Spinal cord (tissue), 10 donors: ENCODE measurements around the gene SFMBT1. TPM values are rescaled to one million over a fixed set of nuclear protein-coding genes. Genes with fewer than 3 reads are reported as not detected.

Source experiments
- DNase-seq, 6 donors: peaks; one replicate each; pipeline versions ENCODE4 v3.0.0 to v3.0.0-alpha.2; 2013 to 2015; ENCODE audit warnings: low spot score in 6 of 6, low read depth in 4 of 6
- H3K27ac ChIP-seq: one replicate; pipeline ENCODE4 v1.5.1; 2013; ENCODE audit warnings: low read depth, low read length, control low read depth
- H3K27me3 ChIP-seq: one replicate; pipeline ENCODE4 v1.6.1; 2013; ENCODE audit warnings: low read length; ENCODE audit not compliant: control insufficient read depth, insufficient read depth
- H3K36me3 ChIP-seq: one replicate; pipeline ENCODE4 v1.6.1; 2013; ENCODE audit warnings: low read length; ENCODE audit not compliant: control insufficient read depth, insufficient read depth
- H3K4me1 ChIP-seq: one replicate; pipeline ENCODE4 v1.6.1; 2013; ENCODE audit warnings: low read length; ENCODE audit not compliant: control insufficient read depth, insufficient read depth
- H3K4me3 ChIP-seq: one replicate; pipeline ENCODE4 v1.5.1; 2013; ENCODE audit warnings: low read depth, low read length, control low read depth
- H3K9me3 ChIP-seq: one replicate; pipeline ENCODE4 v1.6.1; 2013; ENCODE audit warnings: low read length; ENCODE audit not compliant: control insufficient read depth, insufficient read depth
- WGBS: methylation state at CpG from one replicate; pipeline ENCODE4 v1.1.5; 2013; ENCODE audit warnings: missing lambda C conversion rate; ENCODE audit not compliant: insufficient coverage; 5-methylcytosine and 5-hydroxymethylcytosine counted together
- polyA plus RNA-seq, 2 donors: library from polyadenylated mRNA; unstranded; fragments of 120-200 nt; gene quantifications; one replicate each; pipeline ENCODE4 v1.2.1, GENCODE V29; 2013; ENCODE audit not compliant: insufficient read length in 2 of 2
- total RNA-seq, 2 donors: library from RNA; depleted of rRNA in 1 of 2; stranded (reverse); fragments of 120-200 nt in 1 of 2; fragments of >200 nt in 1 of 2; gene quantifications; one replicate each; pipeline versions ENCODE4 v1.2.3 to v1.2.4, GENCODE V29; 2013 to 2014
- donor health status: healthy.

The SFMBT1 gene
- total and polyA plus RNA-seq, 4 donors, result 10.0 to 16.9 (median 12.9) TPM

- 72% methylated on average over 3 of the region's 8 CpGs for WGBS
- no peak overlapping the region for H3K27ac ChIP-seq
- no peak overlapping the region for H3K4me3 ChIP-seq
- peaks cover 6% of the 10 kb centered on the region for H3K36me3 ChIP-seq
- no peaks in the 10 kb centered on the region for H3K9me3 ChIP-seq
- no peaks in the 10 kb centered on the region for H3K27me3 ChIP-seq
- peaks cover 4% of the 10 kb centered on the region for H3K4me1 ChIP-seq
- peak in 2 of 6 donors; percentile 34 to 43 for DNase-seq
Measured at GRCh38 chr3:52873433-52874159, 172.3 kb downstream of the SFMBT1 start.

- H3K27ac ChIP-seq, result no peak overlapping the region
- peaks cover 4% of the 10 kb centered on the region for H3K4me1 ChIP-seq
- no peaks in the 10 kb centered on the region for H3K27me3 ChIP-seq
- no peak overlapping the region for H3K4me3 ChIP-seq
- peaks cover 10% of the 10 kb centered on the region for H3K36me3 ChIP-seq
- no peaks in the 10 kb centered on the region for H3K9me3 ChIP-seq
- DNase-seq, result no peak
- WGBS, result no CpG with 5 or more reads among the region's 3 CpGs
Measured at GRCh38 chr3:52872245-52872644, 173.6 kb downstream of the SFMBT1 start.

- 81% methylated on average over 9 of the region's 9 CpGs for WGBS
- Histone ChIP-seq H3K27ac (no peak overlapping the region), H3K4me3 (no peak overlapping the region), H3K27me3 (no peaks in the 10 kb centered on the region), H3K4me1 (peaks cover 4% of the 10 kb centered on the region), H3K36me3 (peaks cover 10% of the 10 kb centered on the region), H3K9me3 (no peaks in the 10 kb centered on the region)
- no peak for DNase-seq
Measured at GRCh38 chr3:52871761-52872160, 174.1 kb downstream of the SFMBT1 start.

- 97% methylated on average over 10 of the region's 10 CpGs for WGBS
- Histone ChIP-seq H3K9me3 (no peaks in the 10 kb centered on the region), H3K4me3 (no peak overlapping the region), H3K27ac (no peak overlapping the region), H3K36me3 (peaks cover 13% of the 10 kb centered on the region), H3K27me3 (no peaks in the 10 kb centered on the region), H3K4me1 (peaks cover 4% of the 10 kb centered on the region)
- DNase-seq, result no peak
Measured at GRCh38 chr3:52870471-52870870, 175.4 kb downstream of the SFMBT1 start.

GRCh38 chr3:52866427-52866826 lies 179.4 kb downstream of the SFMBT1 start:
- Histone ChIP-seq H3K4me3 (no peak overlapping the region), H3K27ac (no peak overlapping the region), H3K27me3 (no peaks in the 10 kb centered on the region), H3K36me3 (peaks cover 16% of the 10 kb centered on the region), H3K4me1 (no peaks in the 10 kb centered on the region), H3K9me3 (peaks cover 3% of the 10 kb centered on the region)
- no peak for DNase-seq
- WGBS, result 97% methylated on average over 12 of the region's 12 CpGs

- H3K4me1 ChIP-seq, result no peaks in the 10 kb centered on the region
- DNase-seq, result no peak
- H3K4me3 ChIP-seq, result no peak overlapping the region
- H3K9me3 ChIP-seq, result peaks cover 3% of the 10 kb centered on the region
- H3K27ac ChIP-seq, result no peak overlapping the region
- no peaks in the 10 kb centered on the region for H3K27me3 ChIP-seq
- peaks cover 18% of the 10 kb centered on the region for H3K36me3 ChIP-seq
- 97% methylated on average over 13 of the region's 13 CpGs for WGBS
Measured at GRCh38 chr3:52865994-52866393, 179.9 kb downstream of the SFMBT1 start.

GRCh38 chr3:52860424-52860768 lies 185.5 kb downstream of the SFMBT1 start:
- H3K27ac ChIP-seq, result no peak overlapping the region
- peak in 1 of 6 donors; percentile 5 for DNase-seq

GRCh38 chr3:52859686-52860423 lies 186.0 kb downstream of the SFMBT1 start:
- H3K36me3 ChIP-seq, result peaks cover 11% of the 10 kb centered on the region
- no peak overlapping the region for H3K27ac ChIP-seq
- H3K4me1 ChIP-seq, result no peaks in the 10 kb centered on the region
- DNase-seq, result no peak
- peaks cover 3% of the 10 kb centered on the region for H3K9me3 ChIP-seq
- no peaks in the 10 kb centered on the region for H3K27me3 ChIP-seq
- 80% methylated on average over 6 of the region's 8 CpGs for WGBS
- no peak overlapping the region for H3K4me3 ChIP-seq

More at GRCh38 chr3:52860424-52860768, 185.5 kb downstream of the SFMBT1 start:
- Histone ChIP-seq H3K9me3 (peaks cover 3% of the 10 kb centered on the region), H3K27me3 (no peaks in the 10 kb centered on the region), H3K4me1 (no peaks in the 10 kb centered on the region), H3K36me3 (peaks cover 11% of the 10 kb centered on the region), H3K4me3 (no peak overlapping the region)
- WGBS, result 62% methylated on average over 6 of the region's 8 CpGs

GRCh38 chr3:52857864-52858263 lies 188.0 kb downstream of the SFMBT1 start:
- Histone ChIP-seq H3K27ac (no peak overlapping the region), H3K36me3 (peaks cover 11% of the 10 kb centered on the region), H3K4me3 (no peak overlapping the region), H3K4me1 (peaks cover 6% of the 10 kb centered on the region), H3K9me3 (no peaks in the 10 kb centered on the region), H3K27me3 (no peaks in the 10 kb centered on the region)
- 58% methylated on average over 3 of the region's 5 CpGs for WGBS
- DNase-seq, result peak in 1 of 6 donors; percentile 19

- H3K9me3 ChIP-seq, result no peaks in the 10 kb centered on the region
- no peaks in the 10 kb centered on the region for H3K27me3 ChIP-seq
- peaks cover 9% of the 10 kb centered on the region for H3K4me1 ChIP-seq
- WGBS, result 100% methylated on average over 2 of the region's 3 CpGs
- H3K4me3 ChIP-seq, result no peak overlapping the region
- DNase-seq, result peak in 1 of 6 donors; percentile 18
- H3K36me3 ChIP-seq, result peaks cover 11% of the 10 kb centered on the region
- H3K27ac ChIP-seq, result no peak overlapping the region
Measured at GRCh38 chr3:52857133-52857532, 188.7 kb downstream of the SFMBT1 start.
